WTC11 (cell line): ENCODE data around the gene NBEAL1. TPM values are rescaled to one million over a fixed set of nuclear protein-coding genes. Genes with fewer than 3 reads are reported as not detected.

Source experiments
- ATAC-seq: fragments of 200-7000 bp; cut with Tn5 transposase; 2 replicates; pipeline ENCODE4 v1.10.0; 2021; ENCODE audit warnings: mild to moderate bottlenecking, moderate library complexity
- CTCF ChIA-PET: fragments of 300-600 bp; sonication (Branson Sonifier 250); formaldehyde crosslinking; loops from one replicate; lab custom pipeline; 2021; ENCODE audit warnings: antibody characterized with exemption; lab: Charles Lee
- POLR2A ChIA-PET: fragments of 350-600 bp; sonication (Branson Sonifier 250); formaldehyde crosslinking; loops from one replicate; lab custom pipeline; 2021; ENCODE audit warnings: antibody characterized with exemption; lab: Charles Lee
- DNase-seq: peaks from one replicate; pipeline ENCODE4 v3.0.0; 2021; ENCODE audit warnings: low spot score
- H3K27ac Mint-ChIP-seq: 2 replicates; pipeline ENCODE4 v1.8.0; 2021; ENCODE audit warnings: mixed read lengths
- H3K27me3 Mint-ChIP-seq: 2 replicates; pipeline ENCODE4 v1.8.0; 2021; ENCODE audit warnings: low read depth, mild to moderate bottlenecking, moderate library complexity, mixed read lengths
- H3K36me3 Mint-ChIP-seq: 2 replicates; pipeline ENCODE4 v1.8.0; 2021; ENCODE audit warnings: mixed read lengths
- H3K4me1 Mint-ChIP-seq: 2 replicates; pipeline ENCODE4 v1.8.0; 2022; ENCODE audit warnings: mixed read lengths
- H3K4me3 Mint-ChIP-seq: 2 replicates; pipeline ENCODE4 v1.8.0; 2021; ENCODE audit warnings: mild to moderate bottlenecking, moderate library complexity, mixed read lengths
- H3K9me3 Mint-ChIP-seq: 2 replicates; pipeline ENCODE4 v1.8.0; 2021; ENCODE audit warnings: mixed read lengths
- ARID4B ChIP-seq: sonication (generic); formaldehyde crosslinking; IDR thresholded peaks from 2 replicates; pipeline ENCODE4 v1.8.0; 2023; ENCODE audit warnings: missing genetic modification reagents, mild to moderate bottlenecking, borderline replicate concordance
- ATF1 ChIP-seq: sonication (generic); formaldehyde crosslinking; IDR thresholded peaks from 2 replicates; pipeline ENCODE4 v1.8.1; 2023; ENCODE audit warnings: mild to moderate bottlenecking, moderate library complexity, missing genetic modification reagents
- CBFB ChIP-seq: sonication (generic); formaldehyde crosslinking; IDR thresholded peaks from 2 replicates; pipeline ENCODE4 v1.8.1; 2022; ENCODE audit warnings: mild to moderate bottlenecking, low read depth, missing genetic modification reagents
- ERG ChIP-seq: fragments of 250-450 bp; sonication (Bioruptor Pico); IDR thresholded peaks from 2 replicates; pipeline ENCODE4 v1.8.0; 2021; ENCODE audit warnings: mild to moderate bottlenecking
- FOXK1 ChIP-seq: sonication (generic); formaldehyde crosslinking; IDR thresholded peaks from 2 replicates; pipeline ENCODE4 v1.8.0; 2022; ENCODE audit warnings: mild to moderate bottlenecking, moderate library complexity, missing genetic modification reagents
- FOXP1 ChIP-seq: sonication (generic); formaldehyde crosslinking; IDR thresholded peaks from 2 replicates; pipeline ENCODE4 v1.8.0; 2022; ENCODE audit warnings: missing genetic modification reagents, mild to moderate bottlenecking, moderate library complexity, borderline replicate concordance
- HMGA2 ChIP-seq: fragments of 250-450 bp; sonication (Bioruptor Pico); IDR thresholded peaks from 2 replicates; pipeline ENCODE4 v1.4.0; 2021; ENCODE audit warnings: mild to moderate bottlenecking, moderate library complexity
- MYBL2 ChIP-seq: sonication (generic); formaldehyde crosslinking; IDR thresholded peaks from 2 replicates; pipeline ENCODE4 v1.8.1; 2023; ENCODE audit warnings: mild to moderate bottlenecking, moderate library complexity, missing genetic modification reagents
- NFYB ChIP-seq: sonication (generic); formaldehyde crosslinking; conservative IDR thresholded peaks from 2 replicates; pipeline ENCODE4 v1.8.0; 2022; ENCODE audit warnings: low read depth, missing genetic modification reagents
- NR2C2 ChIP-seq: sonication (generic); formaldehyde crosslinking; IDR thresholded peaks from 2 replicates; pipeline ENCODE4 v1.8.0; 2022; ENCODE audit warnings: mild to moderate bottlenecking, missing genetic modification reagents
- PRRX2 ChIP-seq: fragments of 250-450 bp; sonication (Bioruptor Pico); IDR thresholded peaks from 2 replicates; pipeline ENCODE4 v1.8.0; 2021; ENCODE audit warnings: mild to moderate bottlenecking
- SP1 ChIP-seq: sonication (generic); formaldehyde crosslinking; conservative IDR thresholded peaks from 2 replicates; pipeline ENCODE4 v1.8.1; 2022; ENCODE audit warnings: missing genetic modification reagents
- TP53 ChIP-seq: sonication (generic); formaldehyde crosslinking; IDR thresholded peaks from 2 replicates; pipeline ENCODE4 v1.8.1; 2023; ENCODE audit warnings: mild to moderate bottlenecking, missing genetic modification reagents
- ZNF232 ChIP-seq: sonication (generic); formaldehyde crosslinking; IDR thresholded peaks from 2 replicates; pipeline ENCODE4 v1.8.0; 2022; ENCODE audit warnings: mild to moderate bottlenecking, missing genetic modification reagents
- ZNF423 ChIP-seq: fragments of 250-450 bp; sonication (Bioruptor Pico); IDR thresholded peaks from 2 replicates; pipeline ENCODE4 v2.1.2; 2022; ENCODE audit warnings: mild to moderate bottlenecking, moderate library complexity
- ZNF512 ChIP-seq: sonication (generic); formaldehyde crosslinking; IDR thresholded peaks from 2 replicates; pipeline ENCODE4 v1.8.1; 2022; ENCODE audit warnings: missing genetic modification reagents, borderline replicate concordance
- ZNF532 ChIP-seq: fragments of 250-450 bp; sonication (Bioruptor Pico); IDR thresholded peaks from 2 replicates; pipeline ENCODE4 v1.9.0; 2021; ENCODE audit warnings: mild to moderate bottlenecking, borderline replicate concordance
- total RNA-seq: library from RNA; stranded (reverse); gene quantifications from 3 replicates; pipeline ENCODE4 v1.2.3, GENCODE V29; 2021

The NBEAL1 gene
- total RNA-seq, 1 experiment from 2014 or later = 10.5 TPM

- no peak for TF ChIP-seq ZNF532 (CRISPR knock-in tag)
Measured at GRCh38 chr2:203170502-203170901, 155.8 kb downstream of the NBEAL1 start (continued).

GRCh38 chr2:203175371-203175770 is 160.7 kb downstream of the NBEAL1 start:
- no peak for DNase-seq
- H3K9me3 Mint-ChIP-seq = no peaks in the 10 kb centered on the region
- no peaks in the 10 kb centered on the region for H3K36me3 Mint-ChIP-seq
- TF ChIP-seq NR2C2 (CRISPR knock-in tag) (no peak), HMGA2 (no peak), NFYB (CRISPR knock-in tag) (no peak), ZNF232 (CRISPR knock-in tag) (no peak), SP1 (CRISPR knock-in tag) (no peak), CBFB (CRISPR knock-in tag) (no peak), MYBL2 (CRISPR knock-in tag) (no peak), ARID4B (no peak), FOXK1 (CRISPR knock-in tag) (no peak), ZNF512 (CRISPR knock-in tag) (no peak), ATF1 (CRISPR knock-in tag) (no peak), ERG (CRISPR knock-in tag) (no peak), TP53 (CRISPR knock-in tag) (no peak), ZNF423 (CRISPR knock-in tag) (no peak), PRRX2 (CRISPR knock-in tag) (no peak), FOXP1 (CRISPR knock-in tag) (no peak)
- ATAC-seq = no peak
- CTCF ChIA-PET = interaction anchor here (0.6 kb wide), 1 partner anchor 53 kb away, joined by 3 read pairs; no protein-coding TSS in a partner anchor
- POLR2A ChIA-PET = no interaction called here
- H3K4me3 Mint-ChIP-seq = no peak overlapping the region
- H3K4me1 Mint-ChIP-seq = no peaks in the 10 kb centered on the region
- H3K27me3 Mint-ChIP-seq = no peaks in the 10 kb centered on the region
- H3K27ac Mint-ChIP-seq = no peak overlapping the region
